Measurements from ENCODE around the gene EYA4.

DNA sequence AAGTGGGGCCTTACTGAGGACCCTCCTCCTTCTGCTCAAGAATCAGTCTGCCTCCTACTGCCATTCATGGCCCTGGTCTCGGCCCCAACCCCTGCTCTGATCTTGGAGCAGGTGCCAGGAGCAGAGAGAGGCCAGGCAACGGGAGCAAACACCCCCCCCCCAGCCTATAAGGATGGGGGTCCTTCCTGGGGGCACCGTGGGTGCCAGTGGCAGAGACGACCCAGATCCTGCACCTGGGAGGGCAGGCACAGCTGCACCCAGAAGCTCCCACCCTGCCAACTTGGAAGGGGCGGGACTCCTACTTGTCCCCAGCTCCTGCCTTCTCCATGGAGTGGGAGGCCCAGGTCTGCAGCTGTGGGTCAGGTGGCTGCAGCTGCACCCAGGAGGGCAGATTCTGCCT is 183.2 kb downstream of the EYA4 start:
- TF ChIP-seq CTCF (IDR thresholded peaks at IDR 0.05; ENCODE audit: low read length) (no peak), EZH2 (IDR thresholded peaks at IDR 0.05; ENCODE audit: borderline replicate concordance, low read length) (no peak)
